GM19239 (cell line): ENCODE data around the gene TREML4.

Experiments
- DNase-seq: peaks from one replicate; pipeline ENCODE4 v3.0.0; 2011; ENCODE audit warnings: low spot score; ENCODE audit not compliant: insufficient read length
- FAIRE-seq: peaks from 2 replicates; lab custom pipeline; 2011; peaks lifted over from hg19 to GRCh38; lab: Jason Lieb, UNC

Gene TREML4

GRCh38 chr6:41278699-41279405 lies 50.7 kb downstream of the TREML4 start:
- DNase-seq (peak; percentile 34), FAIRE-seq (peak; percentile 77)

GRCh38 chr6:41280381-41281057 lies 52.4 kb downstream of the TREML4 start:
- FAIRE-seq (no peak), DNase-seq (no peak)

GRCh38 chr6:41283600-41283999 lies 55.5 kb downstream of the TREML4 start:
- no peak for FAIRE-seq

GRCh38 chr6:41284726-41285125 lies 56.6 kb downstream of the TREML4 start:
- FAIRE-seq (no peak), DNase-seq (no peak)

More at GRCh38 chr6:41283600-41283999, 55.5 kb downstream of the TREML4 start:
- no peak for DNase-seq

- DNase-seq (no peak), FAIRE-seq (no peak)
These were observed 58.6 kb downstream of the TREML4 start, which contains the start of gene TREM1 for GRCh38 chr6:41286544-41287346. TREM1 (minus strand) TSS chr6:41286682; CDS start chr6:41286655, 27 bp downstream.

- no peak for FAIRE-seq
- no peak for DNase-seq
These were observed 60.0 kb downstream of the TREML4 start for GRCh38 chr6:41288030-41288753.
